PC-3 (cell line): ENCODE data around the gene RFC1. TPM values are rescaled to one million over a fixed set of nuclear protein-coding genes. Genes with fewer than 3 reads are reported as not detected.

Source experiments
- ATAC-seq: fragments of 200-7000 bp; cut with Tn5 transposase; 2 replicates; pipeline ENCODE4 v1.9.1; 2020; ENCODE audit warnings: mild to moderate bottlenecking, moderate library complexity
- BruUV-seq: library from RNA; stranded (reverse); fragments of 400-500 nt; replicated peaks from 2 replicates; lab custom pipeline; 2021; lab: Mats Ljungman, UMichigan
- CTCF ChIA-PET: fragments of 300-600 bp; sonication (Branson Sonifier 250); formaldehyde crosslinking; loops from one replicate; lab custom pipeline; 2022; ENCODE audit warnings: antibody characterized with exemption; lab: Charles Lee
- POLR2A ChIA-PET: fragments of 300-600 bp; sonication (Branson Sonifier 250); formaldehyde crosslinking; loops from one replicate; lab custom pipeline; 2022; ENCODE audit warnings: antibody characterized with exemption; ENCODE audit not compliant: unreplicated experiment; lab: Charles Lee
- DNase-seq: peaks from one replicate; pipeline ENCODE4 v3.0.0-alpha.2; 2015
- H2AFZ ChIP-seq: fragments of 300-600 bp; sonication (generic); 2 replicates; pipeline ENCODE4 v1.6.0; 2016; ENCODE audit warnings: antibody characterized with exemption, low read length
- H3F3A ChIP-seq: fragments of 300-600 bp; sonication (generic); one replicate; pipeline ENCODE4 v1.6.0; 2017; ENCODE audit warnings: antibody characterized with exemption, low read length, control low read depth, mild to moderate bottlenecking; ENCODE audit not compliant: unreplicated experiment
- H3K27ac ChIP-seq: fragments of 300-600 bp; sonication (generic); 2 replicates; pipeline ENCODE4 v1.5.1; 2016; ENCODE audit warnings: mild to moderate bottlenecking, low read length
- H3K27me3 ChIP-seq: fragments of 300-600 bp; sonication (generic); 2 replicates; pipeline ENCODE4 v1.6.1; 2016; ENCODE audit warnings: low read length, mixed read lengths
- H3K36me3 ChIP-seq: fragments of 300-600 bp; sonication (generic); 2 replicates; pipeline ENCODE4 v1.6.1; 2016; ENCODE audit warnings: low read depth, mixed run types, low read length, mixed read lengths
- H3K4me1 ChIP-seq: fragments of 300-600 bp; sonication (generic); 2 replicates; pipeline ENCODE4 v1.5.1; 2016; ENCODE audit warnings: low read length; ENCODE audit not compliant: insufficient read depth
- H3K4me2 ChIP-seq: fragments of 300-600 bp; sonication (generic); 2 replicates; pipeline ENCODE4 v1.6.0; 2016; ENCODE audit warnings: low read length
- H3K4me3 ChIP-seq: fragments of 300-600 bp; sonication (generic); 2 replicates; pipeline ENCODE4 v1.5.1; 2016; ENCODE audit warnings: mild to moderate bottlenecking, low read length, mixed read lengths
- H3K79me2 ChIP-seq: fragments of 300-600 bp; sonication (generic); 2 replicates; pipeline ENCODE4 v1.6.1; 2017; ENCODE audit warnings: low read length, mixed read lengths
- H3K9ac ChIP-seq: fragments of 300-600 bp; sonication (generic); 2 replicates; pipeline ENCODE4 v1.6.0; 2016; ENCODE audit warnings: mild to moderate bottlenecking, low read length
- H3K9me2 ChIP-seq: fragments of 300-600 bp; sonication (generic); replicated peaks from 2 replicates; pipeline ENCODE4 v1.6.1; 2016; ENCODE audit warnings: mixed run types, low read length, mixed read lengths
- H3K9me3 ChIP-seq: fragments of 300-600 bp; sonication (generic); 2 replicates; pipeline ENCODE4 v1.6.1; 2016; ENCODE audit warnings: low read length, mixed read lengths
- H4K20me1 ChIP-seq: fragments of 300-600 bp; sonication (generic); 2 replicates; pipeline ENCODE4 v1.6.1; 2016; ENCODE audit warnings: low read length, mixed read lengths
- EZH2 ChIP-seq: fragments of 300-600 bp; sonication (generic); IDR thresholded peaks from one replicate; pipeline ENCODE4 v1.6.1; 2017; ENCODE audit warnings: antibody characterized with exemption, mild to moderate bottlenecking, low read length; ENCODE audit not compliant: unreplicated experiment
- EZH2phosphoT487 ChIP-seq: fragments of 300-600 bp; sonication (generic); IDR thresholded peaks from 2 replicates; pipeline ENCODE4 v1.6.1; 2018; ENCODE audit warnings: mild to moderate bottlenecking, antibody characterized with exemption, low read length, borderline replicate concordance
- intact Hi-C: fragments of 100-400 bp; cut with micrococcal nuclease; formaldehyde crosslinking; loops from 2 replicates; pipeline ENCODE4 v1.9.0; 2023
- total RNA-seq: library from RNA; depleted of rRNA; stranded (reverse); fragments of >200 nt; gene quantifications from 2 replicates; pipeline ENCODE4 v1.2.3, GENCODE V29; 2014
- TF ChIP-seq, protein P1 (sequence below): fragments of 300-600 bp; sonication (generic); conservative IDR thresholded peaks from 2 replicates; pipeline ENCODE4 v1.5.1; 2017; ENCODE audit warnings: antibody characterized with exemption, low read depth, mild to moderate bottlenecking, low read length

The RFC1 gene
- total RNA-seq, 1 experiment from 2014 or later, result 43.9 TPM

- ChIA-PET CTCF (no interaction called here), POLR2A (no interaction called here)
- Histone ChIP-seq H3K9me3 (no peaks in the 10 kb centered on the region), H3K27ac (no peak overlapping the region), H3K36me3 (no peaks in the 10 kb centered on the region), H3K4me3 (no peak overlapping the region), H3K27me3 (no peaks in the 10 kb centered on the region), H4K20me1 (no peaks in the 10 kb centered on the region), H3K4me2 (no peak overlapping the region), H3K4me1 (no peaks in the 10 kb centered on the region), H2AFZ (no peak overlapping the region), H3K79me2 (no peaks in the 10 kb centered on the region), H3K9ac (no peak overlapping the region), H3K9me2 (no peaks in the 10 kb centered on the region), H3F3A (no peaks in the 10 kb centered on the region)
- TF ChIP-seq EZH2, result no peak
- TF ChIP-seq, protein P1, sequence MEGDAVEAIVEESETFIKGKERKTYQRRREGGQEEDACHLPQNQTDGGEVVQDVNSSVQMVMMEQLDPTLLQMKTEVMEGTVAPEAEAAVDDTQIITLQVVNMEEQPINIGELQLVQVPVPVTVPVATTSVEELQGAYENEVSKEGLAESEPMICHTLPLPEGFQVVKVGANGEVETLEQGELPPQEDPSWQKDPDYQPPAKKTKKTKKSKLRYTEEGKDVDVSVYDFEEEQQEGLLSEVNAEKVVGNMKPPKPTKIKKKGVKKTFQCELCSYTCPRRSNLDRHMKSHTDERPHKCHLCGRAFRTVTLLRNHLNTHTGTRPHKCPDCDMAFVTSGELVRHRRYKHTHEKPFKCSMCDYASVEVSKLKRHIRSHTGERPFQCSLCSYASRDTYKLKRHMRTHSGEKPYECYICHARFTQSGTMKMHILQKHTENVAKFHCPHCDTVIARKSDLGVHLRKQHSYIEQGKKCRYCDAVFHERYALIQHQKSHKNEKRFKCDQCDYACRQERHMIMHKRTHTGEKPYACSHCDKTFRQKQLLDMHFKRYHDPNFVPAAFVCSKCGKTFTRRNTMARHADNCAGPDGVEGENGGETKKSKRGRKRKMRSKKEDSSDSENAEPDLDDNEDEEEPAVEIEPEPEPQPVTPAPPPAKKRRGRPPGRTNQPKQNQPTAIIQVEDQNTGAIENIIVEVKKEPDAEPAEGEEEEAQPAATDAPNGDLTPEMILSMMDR, result no peak
- no peak for TF ChIP-seq EZH2phosphoT487
- intact Hi-C loops, result no loop called here
- ATAC-seq (no peak), DNase-seq (no peak)
- no TSS peak for BruUV-seq
These were observed 28.5 kb upstream of the RFC1 start for GRCh38 chr4:39394706-39395105.

- Histone ChIP-seq H3K9ac (no peak overlapping the region), H4K20me1 (no peaks in the 10 kb centered on the region), H3K9me2 (no peaks in the 10 kb centered on the region), H3K27me3 (no peaks in the 10 kb centered on the region), H3K4me3 (no peak overlapping the region), H3K4me2 (no peak overlapping the region), H3K4me1 (no peaks in the 10 kb centered on the region), H3K27ac (no peak overlapping the region), H3K9me3 (no peaks in the 10 kb centered on the region), H3K36me3 (no peaks in the 10 kb centered on the region), H2AFZ (no peak overlapping the region), H3F3A (no peaks in the 10 kb centered on the region), H3K79me2 (no peaks in the 10 kb centered on the region)
- no peak for ATAC-seq
- ChIA-PET POLR2A (no interaction called here), CTCF (no interaction called here)
- intact Hi-C loops, result no loop called here
- no peak for DNase-seq
- BruUV-seq, result no TSS peak
- no peak for TF ChIP-seq EZH2phosphoT487
- TF ChIP-seq, protein P1, result no peak
- TF ChIP-seq EZH2, result no peak
These were observed 24.4 kb upstream of the RFC1 start for GRCh38 chr4:39390603-39391002.

- Histone ChIP-seq H3K4me1 (no peaks in the 10 kb centered on the region), H3K4me3 (no peak overlapping the region), H3K9me2 (no peaks in the 10 kb centered on the region), H3K4me2 (no peak overlapping the region), H3K27me3 (no peaks in the 10 kb centered on the region), H3K36me3 (no peaks in the 10 kb centered on the region), H3K9me3 (no peaks in the 10 kb centered on the region), H3K79me2 (no peaks in the 10 kb centered on the region), H4K20me1 (no peaks in the 10 kb centered on the region), H3F3A (no peaks in the 10 kb centered on the region), H3K9ac (no peak overlapping the region), H2AFZ (no peak overlapping the region), H3K27ac (no peak overlapping the region)
- no peak for DNase-seq
- TF ChIP-seq, protein P1, result no peak
- TF ChIP-seq EZH2 (no peak), EZH2phosphoT487 (no peak)
- POLR2A ChIA-PET, result no interaction called here
- intact Hi-C loops, result no loop called here
- CTCF ChIA-PET, result no interaction called here
- BruUV-seq, result no TSS peak
- ATAC-seq, result no peak
These were observed 18.4 kb upstream of the RFC1 start for GRCh38 chr4:39384563-39384962.
